HL-60 (cell line): ENCODE data around the gene FAM53C.
"Not testable (repeated sequence)": the region's sequence is repeated elsewhere in the genome, so short reads cannot be mapped to it uniquely, and the experiment has no call there.

ENCODE experiments used
- CTCF ChIP-seq: IDR thresholded peaks from one replicate; pipeline ENCODE4 v1.5.1; 2011; ENCODE audit warnings: low read length, control low read depth, inconsistent platforms; ENCODE audit not compliant: insufficient read depth
- TF ChIP-seq, protein P1 (sequence below): IDR thresholded peaks from 2 replicates; pipeline ENCODE4 v1.6.1; 2012; ENCODE audit warnings: low read depth; ENCODE audit not compliant: insufficient replicate concordance

DNA sequence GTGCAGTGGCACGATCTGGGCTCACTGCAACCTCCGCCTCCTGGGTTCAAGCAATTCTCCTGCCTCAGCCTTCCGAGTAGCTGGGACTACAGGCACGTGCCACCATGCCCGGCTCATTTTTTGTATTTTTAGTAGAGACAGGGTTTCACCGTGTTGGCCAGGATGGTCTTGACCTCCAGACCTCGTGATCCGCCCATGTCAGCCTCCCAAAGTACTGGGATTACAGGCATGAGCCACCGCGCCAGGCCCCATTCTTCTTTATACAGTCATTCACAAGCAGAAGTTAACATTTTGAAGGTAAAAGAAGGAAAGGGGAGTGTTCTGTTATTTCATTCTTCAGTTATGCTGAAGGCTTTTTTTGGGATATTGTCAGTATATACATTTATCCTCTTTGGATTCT is 51.8 kb downstream of the FAM53C start:
- TF ChIP-seq CTCF, result not testable (repeated sequence)
- TF ChIP-seq, protein P1, sequence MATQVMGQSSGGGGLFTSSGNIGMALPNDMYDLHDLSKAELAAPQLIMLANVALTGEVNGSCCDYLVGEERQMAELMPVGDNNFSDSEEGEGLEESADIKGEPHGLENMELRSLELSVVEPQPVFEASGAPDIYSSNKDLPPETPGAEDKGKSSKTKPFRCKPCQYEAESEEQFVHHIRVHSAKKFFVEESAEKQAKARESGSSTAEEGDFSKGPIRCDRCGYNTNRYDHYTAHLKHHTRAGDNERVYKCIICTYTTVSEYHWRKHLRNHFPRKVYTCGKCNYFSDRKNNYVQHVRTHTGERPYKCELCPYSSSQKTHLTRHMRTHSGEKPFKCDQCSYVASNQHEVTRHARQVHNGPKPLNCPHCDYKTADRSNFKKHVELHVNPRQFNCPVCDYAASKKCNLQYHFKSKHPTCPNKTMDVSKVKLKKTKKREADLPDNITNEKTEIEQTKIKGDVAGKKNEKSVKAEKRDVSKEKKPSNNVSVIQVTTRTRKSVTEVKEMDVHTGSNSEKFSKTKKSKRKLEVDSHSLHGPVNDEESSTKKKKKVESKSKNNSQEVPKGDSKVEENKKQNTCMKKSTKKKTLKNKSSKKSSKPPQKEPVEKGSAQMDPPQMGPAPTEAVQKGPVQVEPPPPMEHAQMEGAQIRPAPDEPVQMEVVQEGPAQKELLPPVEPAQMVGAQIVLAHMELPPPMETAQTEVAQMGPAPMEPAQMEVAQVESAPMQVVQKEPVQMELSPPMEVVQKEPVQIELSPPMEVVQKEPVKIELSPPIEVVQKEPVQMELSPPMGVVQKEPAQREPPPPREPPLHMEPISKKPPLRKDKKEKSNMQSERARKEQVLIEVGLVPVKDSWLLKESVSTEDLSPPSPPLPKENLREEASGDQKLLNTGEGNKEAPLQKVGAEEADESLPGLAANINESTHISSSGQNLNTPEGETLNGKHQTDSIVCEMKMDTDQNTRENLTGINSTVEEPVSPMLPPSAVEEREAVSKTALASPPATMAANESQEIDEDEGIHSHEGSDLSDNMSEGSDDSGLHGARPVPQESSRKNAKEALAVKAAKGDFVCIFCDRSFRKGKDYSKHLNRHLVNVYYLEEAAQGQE, result not testable (repeated sequence)
